ENCODE measurements around the gene RPL10.

- peak; percentile 25; the same call in 1 of the 2 replicates for TF ChIP-seq CTCF (CRISPR knock-in tag; IDR thresholded peaks at IDR 0.05)
- TF ChIP-seq EP300 (IDR thresholded peaks at IDR 0.05; ENCODE audit: low read depth in 2 of 2, low read length in 2 of 2): no peak
- no peak for TF ChIP-seq EP300 (CRISPR knock-in tag; IDR thresholded peaks at IDR 0.05; ENCODE audit: borderline replicate concordance)
- TF ChIP-seq ZNF639 (CRISPR knock-in tag; conservative IDR thresholded peaks at IDR 0.05): no peak
- no peak for TF ChIP-seq ATF2 (CRISPR knock-in tag; IDR thresholded peaks at IDR 0.05)
- no peak for TF ChIP-seq SSRP1 (CRISPR knock-in tag; IDR thresholded peaks at IDR 0.05)
Observed at GRCh38 chrX:154371017-154371788, 27.0 kb upstream of the RPL10 start.

Measured in HepG2 (cell line).